Measurements from ENCODE around the gene PLEKHH2.

PLEKHH2 gene

DNA sequence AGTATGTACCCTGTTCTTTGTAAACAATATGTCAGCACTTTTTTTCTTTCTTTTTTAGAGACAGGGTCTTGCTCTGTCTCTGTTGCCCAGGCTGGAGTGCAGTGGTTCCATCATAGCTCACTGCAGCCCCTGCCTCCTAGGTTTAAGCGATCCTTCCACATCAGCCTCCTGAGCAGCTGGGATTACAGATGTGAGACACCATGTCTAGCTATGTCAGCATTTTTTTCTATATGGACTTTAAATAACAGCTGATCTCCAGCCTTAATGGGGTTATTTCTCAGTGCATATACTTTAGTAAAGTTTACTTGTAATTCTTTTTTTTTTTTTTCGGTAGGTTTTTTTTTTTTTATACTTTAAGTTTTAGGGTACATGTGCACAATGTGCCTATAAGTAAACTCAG, 174.9 kb downstream of the PLEKHH2 start:
- no peak for DNase-seq (ENCODE audit: low spot score)

DNA sequence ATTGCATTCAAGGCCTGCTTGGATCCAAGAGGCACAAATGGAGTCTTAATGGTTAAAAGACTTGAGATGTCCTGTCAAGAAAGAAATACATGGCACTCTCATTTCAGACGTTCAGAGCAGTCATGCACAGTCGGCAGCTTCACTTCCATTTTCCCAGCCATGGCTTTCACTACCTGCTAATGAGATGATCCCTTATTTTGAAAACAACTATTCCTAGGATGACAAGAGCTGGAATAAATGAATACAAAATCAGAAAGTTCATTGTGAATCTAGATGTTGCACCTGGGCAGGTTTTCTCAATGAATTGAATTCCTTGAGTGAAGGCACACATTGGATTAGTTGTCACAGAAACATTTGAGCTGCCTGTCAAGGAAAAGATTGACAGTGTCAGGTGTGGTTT, 175.9 kb downstream of the PLEKHH2 start:
- no peak for DNase-seq (ENCODE audit: low spot score)

DNA sequence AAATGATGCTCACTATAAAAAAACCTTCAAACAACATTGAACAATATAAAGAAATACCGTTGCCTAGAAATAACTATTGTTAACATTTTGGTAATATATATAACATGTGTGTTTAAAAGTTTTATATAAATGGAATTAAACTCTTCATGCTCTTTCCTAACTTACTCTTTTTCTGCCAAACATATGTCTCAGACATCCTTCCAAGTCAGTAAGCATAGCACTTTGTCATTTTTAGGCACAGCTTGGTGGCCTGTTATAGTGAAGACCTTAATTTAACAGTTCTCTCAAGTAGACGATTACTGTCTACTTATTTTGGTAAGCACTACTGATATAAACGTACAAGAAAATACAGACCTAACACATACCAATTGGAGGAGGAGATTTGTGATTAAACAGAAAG, 177.7 kb downstream of the PLEKHH2 start:
- DNase-seq (ENCODE audit: low spot score), result no peak
